Endothelial cell of umbilical vein (primary cell): Measurements from ENCODE around the gene FRMD7. TPM values are rescaled to one million over a fixed set of nuclear protein-coding genes. Genes with fewer than 3 reads are reported as not detected.
"Not testable (repeated sequence)": the region's sequence is repeated elsewhere in the genome, so short reads cannot be mapped to it uniquely, and the experiment has no call there.

Experiments
- BruUV-seq: library from RNA; stranded (reverse); fragments of 400-500 nt; replicated peaks from 2 replicates; lab custom pipeline; 2021; lab: Mats Ljungman, UMichigan
- CTCF ChIA-PET: fragments of 300-600, 350-600 bp; sonication (Branson Sonifier 250); formaldehyde crosslinking; loops from one replicate; lab custom pipeline; 2021; ENCODE audit warnings: antibody characterized with exemption, inconsistent platforms; lab: Charles Lee
- POLR2A ChIA-PET: fragments of 300-600, 350-600 bp; sonication (Branson Sonifier 250); formaldehyde crosslinking; loops from one replicate; lab custom pipeline; 2021; ENCODE audit warnings: antibody characterized with exemption, inconsistent platforms; lab: Charles Lee
- DNase-seq: peaks from one replicate; pipeline ENCODE4 v3.0.0-alpha.2; 2011; ENCODE audit warnings: low read depth, low spot score
- FAIRE-seq: peaks from 2 replicates; lab custom pipeline; 2011; peaks lifted over from hg19 to GRCh38; lab: Jason Lieb, UNC
- H2AFZ ChIP-seq: 2 replicates; pipeline ENCODE4 v1.6.0; 2012; ENCODE audit warnings: low read depth, low read length, control low read depth, inconsistent platforms
- H3K27ac ChIP-seq: 2 replicates; pipeline ENCODE4 v1.5.1; 2011; ENCODE audit warnings: low read depth, mild to moderate bottlenecking, control low read depth, low read length, moderate library complexity; ENCODE audit not compliant: insufficient read depth
- H3K27me3 ChIP-seq, 2 experiments: 2 replicates each; pipeline versions ENCODE4 v1.6.0 to v1.6.1; 2011; ENCODE audit warnings: low read length in 2 of 2, mixed read lengths in 1 of 2; ENCODE audit not compliant: control insufficient read depth in 2 of 2, insufficient read depth in 2 of 2
- H3K36me3 ChIP-seq, 2 experiments: 2 replicates in 1 of 2; 3 replicates in 1 of 2; pipeline ENCODE4 v1.5.1; 2011; ENCODE audit warnings: low read length in 2 of 2, mild to moderate bottlenecking in 1 of 2, moderate library complexity in 1 of 2; ENCODE audit not compliant: control insufficient read depth in 2 of 2, insufficient read depth in 2 of 2; ENCODE audit errors: extremely low read depth in 1 of 2
- H3K4me1 ChIP-seq: 3 replicates; pipeline ENCODE4 v1.5.1; 2011; ENCODE audit warnings: mild to moderate bottlenecking, low read length; ENCODE audit not compliant: control insufficient read depth, insufficient read depth; ENCODE audit errors: extremely low read depth
- H3K4me2 ChIP-seq: 2 replicates; pipeline ENCODE4 v1.6.1; 2011; ENCODE audit warnings: low read length, control low read depth, mixed read lengths; ENCODE audit not compliant: insufficient read depth
- H3K4me3 ChIP-seq, 3 experiments: fragments of 200-600 bp in 1 of 3; sonication (generic), shearing (Covaris generic) in 1 of 3; replicated peaks in 1 of 3; 2 replicates each; pipeline ENCODE4 v1.5.1; 2011 to 2016; ENCODE audit warnings: control low read depth in 3 of 3, low read length in 3 of 3, mild to moderate bottlenecking in 2 of 3, inconsistent platforms in 1 of 3, low read depth in 1 of 3, moderate library complexity in 1 of 3; ENCODE audit not compliant: insufficient read depth in 1 of 3
- H3K79me2 ChIP-seq: 2 replicates; pipeline ENCODE4 v1.6.0; 2012; ENCODE audit warnings: low read length, inconsistent platforms; ENCODE audit not compliant: control insufficient read depth, insufficient read depth
- H3K9ac ChIP-seq: replicated peaks from 2 replicates; pipeline ENCODE3; 2011; ENCODE audit warnings: low read length, control low read depth; ENCODE audit not compliant: insufficient read depth; ENCODE audit errors: extremely low read depth
- H3K9me1 ChIP-seq: replicated peaks from 3 replicates; pipeline ENCODE4 v1.6.0; 2011; ENCODE audit warnings: mild to moderate bottlenecking, low read length; ENCODE audit not compliant: control insufficient read depth, insufficient read depth; ENCODE audit errors: extremely low read depth
- H3K9me3 ChIP-seq: replicated peaks from 2 replicates; pipeline ENCODE4 v1.5.1; 2012; ENCODE audit warnings: low read length, inconsistent platforms; ENCODE audit not compliant: control insufficient read depth, insufficient read depth
- H4K20me1 ChIP-seq: replicated peaks from 2 replicates; pipeline ENCODE3; 2011; ENCODE audit warnings: mild to moderate bottlenecking, low read length; ENCODE audit not compliant: control insufficient read depth, insufficient read depth; ENCODE audit errors: extremely low read depth
- EZH2 ChIP-seq: IDR thresholded peaks from 2 replicates; pipeline ENCODE4 v1.6.1; 2012; ENCODE audit warnings: borderline replicate concordance, low read depth, mild to moderate bottlenecking, moderate library complexity, low read length, inconsistent platforms; ENCODE audit not compliant: severe bottlenecking
- dilution Hi-C: fragments of 300-500 bp; cut with MboI; formaldehyde crosslinking; loops from one replicate; pipeline ENCODE4 v1.15.0; 2019; ENCODE audit warnings: low sequenced_read_pairs; ENCODE audit not compliant: extremely low pct_ligation_motif_present
- intact Hi-C: fragments of 100-400 bp; cut with micrococcal nuclease; formaldehyde crosslinking; loops from one replicate; pipeline ENCODE4 v1.10.0; 2022
- polyA plus RNA-seq, 4 experiments: library from polyadenylated mRNA; depleted of rRNA in 3 of 4; stranded (reverse) in 3 of 4; unstranded in 1 of 4; fragments of >200 nt; gene quantifications; 2 replicates each; pipeline versions ENCODE4 v1.2.1 to v1.2.3, GENCODE V29; 2011 to 2012; ENCODE audit warnings: missing spikeins in 1 of 4
- total RNA-seq: library from RNA; stranded (reverse); gene quantifications from 2 replicates; pipeline ENCODE4 v1.2.3, GENCODE V29; 2021

FRMD7 gene
- total and polyA plus RNA-seq, 2 donors (not counting 3 experiments of a cell fraction or from before 2014, with no cell fraction given) = not detected

GRCh38 chrX:132058050-132058449, 69.8 kb downstream of the FRMD7 start:
- intact Hi-C loops (no loop called here), dilution Hi-C loops (no loop called here)
- Histone ChIP-seq H3K36me3 (no peaks in the 10 kb centered on the region), H4K20me1 (no peaks in the 10 kb centered on the region), H3K9me3 (no peaks in the 10 kb centered on the region), H3K4me2 (no peak overlapping the region), H3K4me3 (no peak overlapping the region), H3K27me3 (no peaks in the 10 kb centered on the region), H2AFZ (no peak overlapping the region), H3K27ac (no peak overlapping the region), H3K4me1 (no peaks in the 10 kb centered on the region), H3K79me2 (no peaks in the 10 kb centered on the region), H3K9ac (no peak overlapping the region), H3K9me1 (no peaks in the 10 kb centered on the region)
- DNase-seq (no peak), FAIRE-seq (no peak)
- no TSS peak for BruUV-seq
- ChIA-PET CTCF (no interaction called here), POLR2A (no interaction called here)
- TF ChIP-seq EZH2 = no peak

GRCh38 chrX:132051778-132052177, 76.0 kb downstream of the FRMD7 start:
- H3K36me3 ChIP-seq, DNase-seq, H3K9ac ChIP-seq, H3K9me3 ChIP-seq, CTCF ChIA-PET, H3K79me2 ChIP-seq, H3K9me1 ChIP-seq, H3K4me1 ChIP-seq, H3K27me3 ChIP-seq, H3K4me3 ChIP-seq, H2AFZ ChIP-seq, H3K4me2 ChIP-seq, H4K20me1 ChIP-seq, POLR2A ChIA-PET, intact Hi-C loops, BruUV-seq, H3K27ac ChIP-seq, dilution Hi-C loops, FAIRE-seq: not testable (repeated sequence)
